ENCODE measurements around the gene ZNF320.
"Not testable (repeated sequence)": the region's sequence is repeated elsewhere in the genome, so short reads cannot be mapped to it uniquely, and the experiment has no call there.

The ZNF320 gene

GRCh38 chr19:52897138-52897935 lies at the start of gene ZNF320:
Gene ZNF320, minus strand, starts transcription at chr19:52897635. Its CDS starts 7,380 bp downstream, at chr19:52890255.
- peak; percentile 43 to 95 (median 90) for DNase-seq

- DNase-seq = peak in 3 of 14 donors; percentile 6 to 95 (median 38)
Observed at GRCh38 chr19:52946322-52947310, 49.2 kb upstream of the ZNF320 start.

GRCh38 chr19:52945652-52946321 lies 48.4 kb upstream of the ZNF320 start:
- no peak for DNase-seq

- DNase-seq = not testable (repeated sequence)
Observed at GRCh38 chr19:52944703-52945493, 47.5 kb upstream of the ZNF320 start.

GRCh38 chr19:52943884-52944643 lies 46.6 kb upstream of the ZNF320 start:
- DNase-seq = no peak

- DNase-seq = no peak
Observed at GRCh38 chr19:52943134-52943883, 45.9 kb upstream of the ZNF320 start.

- DNase-seq = peak in 13 of 14 donors; percentile 37 to 84 (median 75)
Observed at GRCh38 chr19:52942386-52943133, 45.1 kb upstream of the ZNF320 start.

- DNase-seq = peak in 1 of 14 donors; percentile 1
Observed at GRCh38 chr19:52941941-52942385, 44.5 kb upstream of the ZNF320 start.

GRCh38 chr19:52941523-52941922 lies 44.1 kb upstream of the ZNF320 start:
- DNase-seq = peak in 1 of 14 donors; percentile 7

GRCh38 chr19:52940905-52941304 lies 43.5 kb upstream of the ZNF320 start:
- DNase-seq = not testable (repeated sequence)

GRCh38 chr19:52938761-52939160 lies 41.3 kb upstream of the ZNF320 start:
- DNase-seq = no peak

- DNase-seq = no peak
Observed at GRCh38 chr19:52936954-52937325, 39.5 kb upstream of the ZNF320 start.

GRCh38 chr19:52936151-52936953 lies 38.9 kb upstream of the ZNF320 start:
- peak in 1 of 14 donors; percentile 1 for DNase-seq

- DNase-seq = no peak
Observed at GRCh38 chr19:52935434-52935833, 38.0 kb upstream of the ZNF320 start.

GRCh38 chr19:52924641-52925040 lies 27.2 kb upstream of the ZNF320 start:
- peak in 1 of 14 donors; percentile 5 for DNase-seq

GRCh38 chr19:52923778-52924593 lies 26.6 kb upstream of the ZNF320 start:
- DNase-seq = peak in 8 of 14 donors; percentile 2 to 68 (median 10)
